Hippocampal formation (tissue), 2 donors: Measurements from ENCODE around the gene HBZ.
"Not testable (repeated sequence)": the region's sequence is repeated elsewhere in the genome, so short reads cannot be mapped to it uniquely, and the experiment has no call there.

Experiments used
- DNase-seq, 2 donors: peaks; one replicate each; lab custom pipeline; 2025; lab: John Stamatoyannopoulos, UW

Gene HBZ

DNA sequence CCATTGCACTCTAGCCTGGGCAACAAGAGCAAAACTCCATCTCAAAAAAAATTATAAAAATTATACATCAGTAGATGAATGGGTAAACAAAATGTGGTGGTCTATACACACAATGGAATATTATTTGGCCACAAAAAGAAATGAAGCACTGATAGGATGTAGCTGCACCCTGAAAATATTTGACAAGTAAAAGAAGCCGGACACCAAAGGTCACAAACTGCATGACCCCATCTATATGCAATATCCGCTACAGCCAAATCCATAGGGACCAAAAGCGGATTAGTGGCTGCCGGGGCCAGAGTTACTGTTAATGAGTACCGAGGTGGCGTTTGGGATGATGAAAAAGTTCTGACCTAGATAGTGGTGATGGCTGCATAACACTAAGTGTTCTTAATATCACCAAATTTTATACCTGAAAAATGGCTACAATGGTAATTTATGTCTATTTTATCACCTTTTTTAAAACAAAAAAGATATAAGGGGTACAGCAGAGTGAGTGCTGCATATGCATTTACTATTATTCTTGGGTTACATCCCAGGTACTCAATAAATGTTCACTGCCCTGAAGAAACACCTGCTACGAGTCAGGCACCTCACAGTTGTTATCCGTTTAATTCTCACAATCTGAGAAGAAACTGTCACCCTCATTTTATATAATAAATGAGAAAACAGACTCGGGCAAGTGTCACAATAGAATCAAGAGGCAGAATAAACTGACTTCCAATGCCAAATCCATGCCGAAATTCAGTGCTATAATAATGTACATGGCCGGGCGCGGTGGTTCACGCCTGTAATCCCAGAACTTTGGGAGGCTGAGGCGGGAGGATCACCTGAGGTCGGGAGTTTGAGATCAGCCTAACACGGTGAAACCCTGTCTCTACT is 27.0 kb downstream of the HBZ start:
- DNase-seq, result no peak

DNA sequence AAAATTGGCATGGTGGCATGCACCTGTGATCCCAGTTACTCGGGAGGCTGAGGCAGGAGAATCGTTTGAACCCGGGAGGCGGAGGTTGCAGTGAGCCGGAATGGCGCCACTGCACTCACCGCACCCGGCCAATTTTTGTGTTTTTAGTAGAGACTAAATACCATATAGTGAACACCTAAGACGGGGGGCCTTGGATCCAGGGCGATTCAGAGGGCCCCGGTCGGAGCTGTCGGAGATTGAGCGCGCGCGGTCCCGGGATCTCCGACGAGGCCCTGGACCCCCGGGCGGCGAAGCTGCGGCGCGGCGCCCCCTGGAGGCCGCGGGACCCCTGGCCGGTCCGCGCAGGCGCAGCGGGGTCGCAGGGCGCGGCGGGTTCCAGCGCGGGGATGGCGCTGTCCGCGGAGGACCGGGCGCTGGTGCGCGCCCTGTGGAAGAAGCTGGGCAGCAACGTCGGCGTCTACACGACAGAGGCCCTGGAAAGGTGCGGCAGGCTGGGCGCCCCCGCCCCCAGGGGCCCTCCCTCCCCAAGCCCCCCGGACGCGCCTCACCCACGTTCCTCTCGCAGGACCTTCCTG is 27.7 kb downstream of the HBZ start, which contains the start of gene HBQ1:
Gene HBQ1 (plus strand): TSS at position 359 of the 575 bp plus-strand sequence. CDS start 28 bp downstream, at position 387.
- DNase-seq, result no peak

GRCh38 chr16:180681-181564 is 28.5 kb downstream of the HBZ start:
- no peak for DNase-seq

DNA sequence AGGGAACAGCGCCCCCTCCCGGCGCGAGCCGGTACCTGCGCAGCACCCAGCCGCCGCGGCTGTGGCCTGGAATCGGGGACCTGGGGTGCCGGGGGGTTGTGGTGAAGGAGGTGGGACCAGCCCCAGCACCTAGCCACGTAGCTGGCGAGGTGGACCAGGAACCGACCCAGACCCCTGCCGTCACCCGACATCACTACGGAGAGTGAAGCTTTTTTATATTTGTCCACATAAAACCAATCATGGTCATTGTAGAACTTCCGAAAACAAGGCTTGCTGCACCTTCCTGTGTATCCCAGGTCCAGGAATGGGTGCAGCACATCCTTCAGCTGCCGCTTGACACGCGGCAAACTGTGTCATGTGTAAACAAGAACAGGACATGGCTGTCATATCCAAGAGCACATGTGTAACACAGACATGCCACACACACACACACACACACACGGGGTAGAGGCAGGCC is 29.1 kb downstream of the HBZ start:
- peak in 1 of 2 donors; percentile 55 for DNase-seq

GRCh38 chr16:183005-183404 is 30.6 kb downstream of the HBZ start:
- DNase-seq, result no peak

DNA sequence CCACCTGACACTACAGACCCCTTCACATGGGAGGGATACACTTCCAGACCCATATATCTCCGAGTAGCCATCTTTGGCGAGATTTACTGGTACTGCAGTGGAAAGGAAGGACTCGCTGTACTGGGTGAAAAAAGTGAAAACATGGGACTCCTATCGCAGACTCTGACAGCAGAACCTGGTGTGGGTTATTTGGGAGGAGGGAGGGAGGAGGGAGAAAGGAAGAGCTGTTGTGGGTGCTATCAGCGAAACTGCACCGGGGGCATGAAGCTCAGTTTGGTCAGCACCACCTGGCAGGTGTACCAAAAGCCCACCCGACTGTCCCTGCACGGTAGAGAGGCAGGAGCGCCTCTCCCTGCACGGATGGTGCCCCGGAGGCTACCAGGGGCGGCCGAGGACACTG is 32.8 kb downstream of the HBZ start:
- no peak for DNase-seq

GRCh38 chr16:185691-186090 is 33.2 kb downstream of the HBZ start:
- DNase-seq, result no peak

DNA sequence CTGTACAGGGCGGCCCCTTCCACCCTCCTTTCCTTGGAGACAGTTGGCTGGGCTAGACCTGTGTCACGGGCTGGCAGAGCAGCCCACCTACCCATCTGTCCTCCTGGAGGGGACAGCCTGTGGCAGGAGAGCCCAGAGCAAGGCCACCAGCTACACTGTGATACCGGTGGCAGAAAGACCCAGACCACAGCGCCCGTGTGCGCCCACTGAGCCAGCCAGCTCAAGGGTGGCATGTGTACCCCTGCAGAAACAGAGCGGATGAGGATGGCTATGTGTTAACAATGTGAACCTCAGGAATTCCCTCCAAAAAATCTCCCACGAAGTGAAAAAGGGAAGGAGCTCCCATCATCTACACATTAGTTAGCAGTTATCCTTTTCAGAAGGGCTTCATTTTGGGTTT is 34.9 kb downstream of the HBZ start:
- DNase-seq, result no peak

DNA sequence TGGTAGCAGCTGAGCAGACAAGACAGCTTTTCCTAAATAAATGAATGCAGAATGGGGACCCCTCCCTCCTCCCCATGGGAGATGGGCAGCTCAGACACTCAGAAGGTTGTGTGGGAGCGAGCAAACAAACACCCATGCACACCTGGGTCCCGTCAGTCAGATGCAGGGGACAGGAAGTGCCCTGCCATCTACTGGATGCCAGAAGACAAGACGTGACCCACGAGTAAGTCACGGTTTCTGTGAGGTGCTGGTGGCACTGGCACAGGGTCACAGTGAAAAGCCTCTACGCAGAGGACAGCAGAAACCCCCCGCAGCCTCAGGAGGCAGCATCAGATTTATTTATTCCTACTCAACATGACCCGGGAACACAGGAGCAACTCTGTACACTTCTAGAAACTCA is 36.2 kb downstream of the HBZ start:
- DNase-seq, result no peak

DNA sequence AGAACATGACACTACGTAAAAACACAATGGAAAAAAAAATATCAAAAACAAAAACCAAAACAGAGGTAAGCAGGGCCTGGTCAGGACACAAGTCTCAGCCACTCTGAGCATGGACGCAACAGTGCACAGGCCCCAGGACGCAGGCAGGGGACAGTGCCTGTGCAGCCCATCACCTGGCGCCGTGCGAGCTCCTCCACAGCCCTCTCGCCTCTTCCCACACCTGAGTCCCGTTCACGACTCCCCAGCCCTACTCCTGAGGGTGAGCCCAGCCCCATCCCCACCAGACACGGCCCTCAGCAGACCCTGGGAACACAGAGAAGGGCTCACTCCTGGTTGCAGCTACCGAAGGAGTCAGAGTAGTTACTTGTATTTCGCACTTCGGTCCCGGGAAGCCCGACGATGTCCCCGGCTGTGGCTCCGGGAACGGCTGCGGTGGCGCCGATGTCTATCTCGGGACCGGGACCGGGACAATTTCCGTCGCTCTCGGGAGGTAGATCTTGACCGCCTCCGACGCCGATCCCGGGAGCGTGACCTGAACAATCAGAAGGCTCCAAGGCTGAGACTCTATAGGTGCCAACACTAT is 37.3 kb downstream of the HBZ start:
- DNase-seq, result no peak

- no peak for DNase-seq
These were observed 39.4 kb downstream of the HBZ start for GRCh38 chr16:191831-192230.

GRCh38 chr16:192686-193085 is 40.2 kb downstream of the HBZ start:
- no peak for DNase-seq

- no peak for DNase-seq
These were observed 41.0 kb downstream of the HBZ start for GRCh38 chr16:193441-193840.

DNA sequence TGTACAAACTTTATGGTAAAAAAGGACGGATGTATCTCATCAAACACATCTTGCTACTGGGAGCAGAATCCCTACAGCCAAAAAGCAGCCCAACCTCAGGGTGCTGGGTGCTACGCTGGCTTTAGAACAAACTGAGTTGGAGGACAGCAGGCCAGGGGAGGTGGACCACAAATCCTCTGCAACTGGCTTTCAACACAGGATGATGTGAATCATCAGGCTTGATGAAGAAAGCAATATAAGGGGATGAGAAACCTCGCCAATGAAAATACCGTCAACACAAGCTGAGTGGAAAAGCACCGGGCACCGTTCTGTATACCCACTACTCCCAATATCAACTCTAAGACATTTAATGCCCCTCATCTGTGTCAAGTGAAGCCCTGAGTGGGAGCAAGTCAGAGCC is 42.1 kb downstream of the HBZ start:
- DNase-seq, result no peak

DNA sequence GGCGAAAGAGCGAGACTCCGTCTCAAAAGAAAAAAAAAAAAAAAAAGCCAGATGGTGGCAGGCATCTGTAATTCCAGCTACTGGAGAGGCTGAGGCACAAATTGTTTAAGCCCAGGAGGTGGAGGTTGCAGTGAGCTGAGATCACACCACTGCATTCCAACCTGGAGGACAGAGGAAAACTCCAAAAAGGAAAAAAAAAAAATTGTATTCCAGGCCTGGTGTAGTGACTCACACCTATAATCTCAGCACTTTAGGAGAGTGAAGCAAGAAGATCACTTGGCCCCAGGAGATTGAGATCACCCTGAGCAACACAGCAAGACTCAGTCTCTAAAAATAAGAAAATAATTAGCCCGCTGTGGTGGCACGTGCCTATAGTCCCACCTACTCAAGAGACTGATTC is 47.9 kb downstream of the HBZ start:
- DNase-seq, result no peak

GRCh38 chr16:203246-203645 is 50.8 kb downstream of the HBZ start:
- DNase-seq, result no peak

- not testable (repeated sequence) for DNase-seq
These were observed 51.6 kb downstream of the HBZ start for GRCh38 chr16:204046-204445.
